Skeletal muscle satellite cell (primary cell): ENCODE data around the gene STX16.

Source experiments
- H3K27me3 ChIP-seq: 2 replicates; pipeline ENCODE4 v1.7.0; 2013; ENCODE audit warnings: low read length; ENCODE audit not compliant: control insufficient read depth, insufficient read depth
- H3K36me3 ChIP-seq: 2 replicates; pipeline ENCODE4 v1.7.0; 2013; ENCODE audit warnings: mild to moderate bottlenecking, control low read depth, low read length; ENCODE audit not compliant: insufficient read depth
- H3K4me1 ChIP-seq: 2 replicates; pipeline ENCODE4 v1.7.0; 2013; ENCODE audit warnings: low read length; ENCODE audit not compliant: control insufficient read depth, insufficient read depth
- H3K4me2 ChIP-seq: 2 replicates; pipeline ENCODE4 v1.7.0; 2013; ENCODE audit warnings: mild to moderate bottlenecking, low read length
- H3K4me3 ChIP-seq: 2 replicates; pipeline ENCODE4 v1.7.0; 2013; ENCODE audit warnings: low read length
- H3K9ac ChIP-seq: 2 replicates; pipeline ENCODE4 v1.7.0; 2013; ENCODE audit warnings: mild to moderate bottlenecking, low read depth, low read length, moderate library complexity
- H3K9me3 ChIP-seq: replicated peaks from 2 replicates; pipeline ENCODE4 v1.7.0; 2013; ENCODE audit warnings: mild to moderate bottlenecking, control low read depth, low read length

Gene STX16

DNA sequence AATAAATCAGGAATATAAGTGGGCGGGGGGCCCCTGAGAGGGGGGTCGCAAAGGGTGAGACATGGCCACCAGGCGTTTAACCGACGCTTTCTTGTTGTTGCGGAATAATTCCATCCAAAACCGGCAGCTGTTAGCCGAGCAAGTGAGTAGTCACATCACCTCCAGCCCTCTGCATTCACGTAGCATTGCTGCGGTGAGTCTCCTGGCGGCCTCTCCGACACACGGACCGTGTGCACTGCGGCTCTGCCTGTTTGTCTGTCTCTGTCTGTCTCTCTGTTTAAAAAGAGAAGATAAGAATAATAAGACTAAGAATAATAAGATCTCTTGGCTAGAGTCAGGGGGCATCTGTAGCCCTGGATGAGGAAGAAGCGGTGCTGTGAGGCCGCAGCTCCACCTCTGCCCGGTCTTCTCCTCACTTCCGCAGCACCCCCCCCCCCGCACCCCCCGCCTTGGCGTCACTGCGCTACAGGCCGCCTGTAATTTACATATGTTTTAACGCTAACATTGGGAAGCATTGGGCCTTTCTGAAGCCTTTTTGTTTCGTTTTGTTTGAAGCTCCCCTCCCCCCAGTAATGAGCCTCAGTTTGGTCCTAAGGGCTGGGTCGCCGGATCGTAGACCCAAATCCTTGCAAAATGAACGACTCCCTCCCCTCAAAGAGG is 993 bp downstream of the STX16 start:
- peaks cover 51% of the 10 kb centered on the region for H3K4me1 ChIP-seq
- peak overlapping the region; percentile 89 for H3K4me3 ChIP-seq
- H3K36me3 ChIP-seq = no peaks in the 10 kb centered on the region
- peak overlapping the region; percentile 93 for H3K4me2 ChIP-seq
- no peaks in the 10 kb centered on the region for H3K27me3 ChIP-seq
- no peaks in the 10 kb centered on the region for H3K9me3 ChIP-seq
- peak overlapping the region; percentile 97 for H3K9ac ChIP-seq

- H3K9ac ChIP-seq = peak overlapping the region; percentile 97
- peaks cover 52% of the 10 kb centered on the region for H3K4me1 ChIP-seq
- H3K36me3 ChIP-seq = no peaks in the 10 kb centered on the region
- H3K4me3 ChIP-seq = peak overlapping the region; percentile 89
- no peaks in the 10 kb centered on the region for H3K9me3 ChIP-seq
- peak overlapping the region; percentile 93 for H3K4me2 ChIP-seq
- H3K27me3 ChIP-seq = no peaks in the 10 kb centered on the region
These were observed 1.7 kb downstream of the STX16 start for GRCh38 chr20:58652606-58653294.

DNA sequence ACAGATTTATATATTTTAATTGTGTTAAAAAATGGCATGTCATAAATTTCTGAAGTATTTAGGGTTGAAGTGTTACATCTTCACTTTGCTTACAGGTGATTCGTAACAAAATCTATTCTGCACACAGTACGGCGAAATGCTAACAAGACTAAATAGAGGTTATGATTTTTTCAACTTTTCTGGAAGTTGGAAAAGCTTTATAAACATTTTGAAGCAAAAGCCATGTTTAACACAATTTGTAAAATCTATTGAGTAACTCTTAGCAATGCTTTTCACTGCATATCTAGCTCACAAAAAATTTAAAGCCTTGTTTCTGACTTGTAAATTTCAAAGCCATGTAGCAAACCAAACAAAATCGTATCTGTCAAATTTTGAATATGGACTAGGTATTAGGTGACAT is 3.3 kb downstream of the STX16 start:
- no peak overlapping the region for H3K4me3 ChIP-seq
- peak overlapping the region; percentile 97 for H3K9ac ChIP-seq
- H3K4me2 ChIP-seq = peak overlapping the region; percentile 93
- H3K9me3 ChIP-seq = no peaks in the 10 kb centered on the region
- peaks cover 53% of the 10 kb centered on the region for H3K4me1 ChIP-seq
- no peaks in the 10 kb centered on the region for H3K27me3 ChIP-seq
- no peaks in the 10 kb centered on the region for H3K36me3 ChIP-seq

DNA sequence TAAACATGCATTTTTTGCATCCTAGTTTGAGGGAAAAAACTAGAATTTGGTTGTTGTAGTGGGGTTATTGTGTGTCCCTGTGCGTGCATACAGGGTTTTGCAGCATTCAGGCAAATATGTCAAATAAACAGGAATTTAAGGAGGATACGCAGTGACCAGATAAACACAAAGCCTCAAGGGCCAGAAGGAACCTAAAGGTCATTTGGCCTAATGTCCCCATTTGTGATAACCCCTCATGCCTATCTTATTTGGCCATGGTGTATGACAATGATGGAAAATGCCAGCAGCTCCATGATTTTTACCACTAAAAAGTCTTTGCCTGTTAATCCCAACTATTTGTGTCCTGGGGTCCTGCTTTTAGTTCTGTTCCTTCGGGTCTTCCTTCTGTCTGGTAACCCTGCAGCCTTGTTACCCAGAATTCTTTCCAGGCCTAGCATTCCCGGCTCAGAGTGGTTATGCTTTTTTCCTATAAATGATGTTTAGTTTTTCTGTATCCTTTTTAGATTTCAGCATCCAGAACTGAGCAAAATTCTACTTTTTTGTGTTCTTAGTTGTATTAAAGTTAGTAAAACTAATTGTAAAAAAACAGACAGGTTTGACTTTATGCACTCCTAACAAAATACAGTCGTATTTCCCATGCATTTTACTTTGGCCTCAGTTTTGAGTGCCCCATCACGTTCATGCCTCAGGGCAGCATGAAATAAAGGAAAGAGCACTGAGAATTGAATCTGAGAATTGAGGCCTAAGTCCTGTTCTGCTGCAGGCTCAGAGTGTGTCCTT is 4.4 kb downstream of the STX16 start:
- Histone ChIP-seq H3K9ac (peak overlapping the region; percentile 12), H3K9me3 (no peaks in the 10 kb centered on the region), H3K36me3 (no peaks in the 10 kb centered on the region), H3K4me1 (peaks cover 48% of the 10 kb centered on the region), H3K4me3 (no peak overlapping the region), H3K4me2 (peak overlapping the region; percentile 62), H3K27me3 (no peaks in the 10 kb centered on the region)

GRCh38 chr20:58656831-58657230 is 5.7 kb downstream of the STX16 start:
- H3K9ac ChIP-seq = no peak overlapping the region
- H3K4me3 ChIP-seq = no peak overlapping the region
- H3K36me3 ChIP-seq = peaks cover 10% of the 10 kb centered on the region
- peak overlapping the region; percentile 62 for H3K4me2 ChIP-seq
- no peaks in the 10 kb centered on the region for H3K27me3 ChIP-seq
- no peaks in the 10 kb centered on the region for H3K9me3 ChIP-seq
- peaks cover 48% of the 10 kb centered on the region for H3K4me1 ChIP-seq

- Histone ChIP-seq H3K9ac (no peak overlapping the region), H3K4me1 (peaks cover 48% of the 10 kb centered on the region), H3K4me3 (no peak overlapping the region), H3K9me3 (no peaks in the 10 kb centered on the region), H3K27me3 (no peaks in the 10 kb centered on the region), H3K36me3 (peaks cover 11% of the 10 kb centered on the region), H3K4me2 (peak overlapping the region; percentile 39)
These were observed 6.2 kb downstream of the STX16 start for GRCh38 chr20:58657262-58657661.

DNA sequence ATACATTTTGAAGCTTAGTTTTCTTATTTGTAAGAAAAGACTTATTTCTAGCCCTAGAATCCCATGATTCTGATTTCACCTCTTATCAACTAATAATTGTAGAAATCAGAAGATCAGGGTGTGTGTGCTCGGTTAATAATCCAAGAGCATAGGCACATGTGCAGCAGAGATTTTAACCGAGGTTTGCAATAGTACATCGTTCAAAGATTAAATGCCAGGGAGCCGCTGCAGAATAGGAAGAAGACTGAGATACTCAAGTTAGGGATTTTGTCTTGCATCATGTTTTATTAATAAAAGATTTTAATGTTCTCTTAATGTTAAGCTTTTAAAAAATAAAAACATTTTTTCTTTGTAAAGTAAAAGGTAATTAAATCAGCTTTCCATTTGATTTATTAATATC is 6.9 kb downstream of the STX16 start:
- Histone ChIP-seq H3K9ac (peak overlapping the region; percentile 8), H3K4me1 (peaks cover 45% of the 10 kb centered on the region), H3K9me3 (no peaks in the 10 kb centered on the region), H3K27me3 (no peaks in the 10 kb centered on the region), H3K36me3 (peaks cover 11% of the 10 kb centered on the region), H3K4me2 (peak overlapping the region; percentile 39), H3K4me3 (no peak overlapping the region)

DNA sequence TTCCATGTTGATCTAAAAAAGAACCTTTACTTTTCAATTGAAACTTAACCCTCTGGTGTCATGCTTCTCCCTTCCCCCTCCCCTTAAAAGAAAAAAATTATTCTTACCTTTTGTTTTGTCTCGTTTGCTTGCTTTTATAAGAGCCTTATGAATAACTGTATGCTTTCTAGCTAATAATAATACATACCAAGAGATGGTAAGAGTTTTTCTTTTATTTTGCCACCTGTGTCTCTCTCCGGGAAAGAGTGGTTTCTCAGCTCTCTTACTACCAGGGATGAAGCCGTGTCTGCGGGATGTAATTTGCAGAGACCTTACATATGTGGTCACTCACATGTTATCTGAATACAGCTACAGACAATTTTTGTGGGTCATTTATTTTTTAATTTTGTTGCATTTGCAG is 7.7 kb downstream of the STX16 start:
- Histone ChIP-seq H3K36me3 (peaks cover 12% of the 10 kb centered on the region), H3K4me1 (peaks cover 37% of the 10 kb centered on the region)

DNA sequence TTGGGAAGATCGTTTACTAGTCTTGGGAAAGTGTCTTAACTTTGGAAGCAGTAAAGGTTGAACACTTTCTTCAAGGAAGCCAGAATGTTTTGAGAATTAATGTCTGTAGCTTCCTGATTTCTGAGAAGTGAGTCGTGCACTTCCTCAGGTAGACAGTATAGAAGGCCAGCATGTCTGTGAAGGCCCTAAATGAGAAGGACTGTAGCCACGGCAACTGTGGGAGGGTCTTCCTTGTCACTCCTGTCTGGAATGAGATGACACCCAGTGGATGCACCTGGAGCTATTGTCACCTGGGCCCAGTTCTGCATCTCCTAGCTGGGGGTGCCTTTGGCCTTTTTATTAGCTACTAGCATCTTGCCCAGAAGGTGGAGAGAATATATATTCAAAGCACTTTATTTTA is 8.8 kb downstream of the STX16 start:
- H3K27me3 ChIP-seq = no peaks in the 10 kb centered on the region
- H3K9me3 ChIP-seq = no peaks in the 10 kb centered on the region
- peaks cover 31% of the 10 kb centered on the region for H3K4me1 ChIP-seq
- H3K4me3 ChIP-seq = no peak overlapping the region
- peaks cover 17% of the 10 kb centered on the region for H3K36me3 ChIP-seq
- H3K9ac ChIP-seq = no peak overlapping the region
- H3K4me2 ChIP-seq = no peak overlapping the region

More for the DNA sequence above, 7.7 kb downstream of the STX16 start:
- Histone ChIP-seq H3K9me3 (no peaks in the 10 kb centered on the region), H3K4me2 (no peak overlapping the region), H3K4me3 (no peak overlapping the region), H3K9ac (no peak overlapping the region), H3K27me3 (no peaks in the 10 kb centered on the region)

GRCh38 chr20:58660855-58661597 is 9.9 kb downstream of the STX16 start:
- Histone ChIP-seq H3K27me3 (no peaks in the 10 kb centered on the region), H3K9me3 (no peaks in the 10 kb centered on the region), H3K9ac (no peak overlapping the region), H3K36me3 (peaks cover 23% of the 10 kb centered on the region), H3K4me2 (no peak overlapping the region), H3K4me3 (no peak overlapping the region), H3K4me1 (peaks cover 22% of the 10 kb centered on the region)
